ENCODE measurements around the gene CLASRP.
"Not testable (repeated sequence)": the region's sequence is repeated elsewhere in the genome, so short reads cannot be mapped to it uniquely, and the experiment has no call there.

Gene CLASRP

GRCh38 chr19:45117167-45117594 lies 78.3 kb downstream of the CLASRP start:
- H3K4me3 ChIP-seq (ENCODE audit: low read depth, low read length), result no peak overlapping the region
- TF ChIP-seq, protein P1, sequence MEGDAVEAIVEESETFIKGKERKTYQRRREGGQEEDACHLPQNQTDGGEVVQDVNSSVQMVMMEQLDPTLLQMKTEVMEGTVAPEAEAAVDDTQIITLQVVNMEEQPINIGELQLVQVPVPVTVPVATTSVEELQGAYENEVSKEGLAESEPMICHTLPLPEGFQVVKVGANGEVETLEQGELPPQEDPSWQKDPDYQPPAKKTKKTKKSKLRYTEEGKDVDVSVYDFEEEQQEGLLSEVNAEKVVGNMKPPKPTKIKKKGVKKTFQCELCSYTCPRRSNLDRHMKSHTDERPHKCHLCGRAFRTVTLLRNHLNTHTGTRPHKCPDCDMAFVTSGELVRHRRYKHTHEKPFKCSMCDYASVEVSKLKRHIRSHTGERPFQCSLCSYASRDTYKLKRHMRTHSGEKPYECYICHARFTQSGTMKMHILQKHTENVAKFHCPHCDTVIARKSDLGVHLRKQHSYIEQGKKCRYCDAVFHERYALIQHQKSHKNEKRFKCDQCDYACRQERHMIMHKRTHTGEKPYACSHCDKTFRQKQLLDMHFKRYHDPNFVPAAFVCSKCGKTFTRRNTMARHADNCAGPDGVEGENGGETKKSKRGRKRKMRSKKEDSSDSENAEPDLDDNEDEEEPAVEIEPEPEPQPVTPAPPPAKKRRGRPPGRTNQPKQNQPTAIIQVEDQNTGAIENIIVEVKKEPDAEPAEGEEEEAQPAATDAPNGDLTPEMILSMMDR (IDR thresholded peaks at IDR 0.05; ENCODE audit: borderline replicate concordance, insufficient read depth, low read depth, low read length), result no peak

DNA sequence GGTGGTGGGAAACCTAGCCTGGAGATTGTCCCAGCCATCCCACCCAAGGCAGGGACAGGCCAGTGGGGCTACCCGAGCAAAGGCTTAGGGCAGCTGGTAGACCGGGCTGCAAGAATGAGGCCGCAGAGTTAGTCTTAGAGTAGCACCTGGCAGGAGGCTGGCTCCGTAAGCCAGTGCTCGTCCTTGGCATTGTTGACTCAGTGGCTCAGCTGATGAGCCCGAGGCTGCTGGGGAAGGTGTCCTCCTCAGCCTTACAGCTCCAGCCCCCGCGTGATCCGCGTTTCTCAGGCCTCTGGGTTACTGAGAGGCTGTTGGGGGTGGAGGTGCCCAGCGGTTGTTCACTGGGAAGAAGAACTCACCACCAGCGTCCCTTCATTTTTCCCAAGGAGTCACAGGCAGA lies 78.8 kb downstream of the CLASRP start:
- TF ChIP-seq, protein P1 (IDR thresholded peaks at IDR 0.05; ENCODE audit: borderline replicate concordance, insufficient read depth, low read depth, low read length), result no peak
- H3K4me3 ChIP-seq (ENCODE audit: low read depth, low read length), result no peak overlapping the region

DNA sequence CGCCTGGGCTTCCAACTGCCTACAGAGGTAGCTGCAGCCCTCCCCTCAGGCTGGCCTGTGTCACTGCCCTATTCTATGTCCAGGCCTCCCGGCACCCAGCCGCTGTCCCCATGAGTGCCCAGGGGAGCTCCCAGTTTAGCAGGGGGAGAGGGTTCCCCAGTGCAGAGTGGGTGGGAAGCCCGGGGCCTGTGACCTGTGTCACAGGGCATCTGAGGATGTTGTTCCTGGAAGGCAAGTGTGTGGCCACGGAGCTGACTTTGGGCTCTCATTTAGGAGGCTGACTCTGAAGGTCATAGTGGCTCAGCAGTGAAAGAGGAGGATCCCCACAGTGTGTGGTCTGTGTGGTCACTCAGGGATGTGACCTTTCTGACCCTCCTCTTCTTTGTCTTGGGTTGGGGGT lies 79.3 kb downstream of the CLASRP start:
- TF ChIP-seq, protein P1 (IDR thresholded peaks at IDR 0.05; ENCODE audit: borderline replicate concordance, insufficient read depth, low read depth, low read length), result no peak
- no peak overlapping the region for H3K4me3 ChIP-seq (ENCODE audit: low read depth, low read length)

- H3K4me3 ChIP-seq (ENCODE audit: low read depth, low read length), result not testable (repeated sequence)
These were observed 79.9 kb downstream of the CLASRP start for GRCh38 chr19:45118591-45119355.

DNA sequence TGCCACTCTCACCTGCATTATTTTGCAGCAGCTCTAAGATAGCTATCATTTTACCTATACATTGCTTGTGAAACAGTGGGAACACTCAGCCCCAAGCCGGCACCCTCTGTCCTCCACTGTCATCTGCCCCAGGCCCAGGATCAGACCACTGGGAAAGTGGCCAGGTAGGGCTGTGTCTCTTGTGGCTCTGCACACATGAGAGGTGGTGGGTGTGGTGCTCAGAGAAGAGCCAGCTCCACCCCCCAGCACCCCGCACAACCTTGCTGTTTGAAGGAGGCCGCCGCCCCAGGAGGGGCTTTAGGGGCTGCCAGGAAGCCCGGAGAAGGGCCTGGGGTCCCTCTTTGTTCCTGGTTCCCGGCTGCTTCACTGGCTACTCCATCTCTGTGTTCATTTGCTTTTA lies 80.7 kb downstream of the CLASRP start:
- TF ChIP-seq, protein P1 (IDR thresholded peaks at IDR 0.05; ENCODE audit: borderline replicate concordance, insufficient read depth, low read depth, low read length), result no peak
- no peak overlapping the region for H3K4me3 ChIP-seq (ENCODE audit: low read depth, low read length)

Measured in GM12875 (cell line).